ENCODE measurements around the gene BAAT. TPM values are rescaled to one million over a fixed set of nuclear protein-coding genes. Genes with fewer than 3 reads are reported as not detected.

Gene BAAT
- total RNA-seq, 1 donor from 2014 or later = 1.0 TPM

DNA sequence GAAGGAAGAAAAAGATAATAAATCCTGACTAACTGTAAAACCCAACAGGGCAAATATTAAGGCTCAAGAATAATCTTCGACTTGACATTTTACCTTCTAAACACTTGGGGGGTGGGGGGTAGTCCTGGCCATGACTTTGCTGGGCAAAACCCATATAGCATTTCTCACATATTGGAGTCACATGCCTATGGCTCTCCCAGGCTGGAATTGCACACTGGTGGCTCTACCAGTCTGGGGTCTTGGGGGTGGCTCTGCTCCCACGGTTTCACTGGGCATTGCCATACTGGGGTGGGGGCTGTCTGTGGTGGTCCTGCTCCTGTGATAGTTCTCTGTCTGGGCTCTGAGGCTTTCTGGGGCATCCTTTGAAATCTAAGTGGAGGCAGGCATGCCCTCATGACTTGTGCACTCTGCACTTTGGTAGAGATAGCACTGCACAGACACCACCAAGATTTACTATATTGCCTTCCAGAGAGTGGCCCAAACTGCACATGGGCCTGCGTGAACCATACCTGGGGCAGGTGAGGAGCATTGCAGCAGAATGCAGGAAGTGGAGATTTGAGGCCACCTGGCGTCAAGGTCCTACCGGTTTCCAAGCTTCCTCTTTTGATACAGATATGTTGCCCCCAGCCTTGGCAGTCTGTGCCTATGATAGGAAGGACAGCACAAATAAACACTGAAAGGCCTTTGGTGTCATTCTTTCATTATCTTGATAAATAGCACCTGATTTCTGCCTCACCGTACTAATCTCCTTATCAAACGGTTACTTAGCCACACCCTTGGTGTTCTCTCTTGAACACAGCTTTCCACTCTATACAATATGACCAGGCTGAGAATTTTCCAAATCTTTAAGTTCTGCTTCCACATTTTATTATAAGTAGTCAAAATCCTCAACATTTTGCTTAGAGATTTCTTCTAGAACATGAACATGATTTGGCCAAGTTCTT is 29.8 kb downstream of the BAAT start:
- no peaks in the 10 kb centered on the region for H3K36me3 ChIP-seq
- H3K27me3 ChIP-seq = no peaks in the 10 kb centered on the region
- no peak for DNase-seq
- intact Hi-C loops (cut with DNase I) = no loop called here
- no peaks in the 10 kb centered on the region for H3K4me1 ChIP-seq
- H3K9me3 ChIP-seq = no peaks in the 10 kb centered on the region
- no peak overlapping the region for H3K4me3 ChIP-seq
- TF ChIP-seq, protein P1, sequence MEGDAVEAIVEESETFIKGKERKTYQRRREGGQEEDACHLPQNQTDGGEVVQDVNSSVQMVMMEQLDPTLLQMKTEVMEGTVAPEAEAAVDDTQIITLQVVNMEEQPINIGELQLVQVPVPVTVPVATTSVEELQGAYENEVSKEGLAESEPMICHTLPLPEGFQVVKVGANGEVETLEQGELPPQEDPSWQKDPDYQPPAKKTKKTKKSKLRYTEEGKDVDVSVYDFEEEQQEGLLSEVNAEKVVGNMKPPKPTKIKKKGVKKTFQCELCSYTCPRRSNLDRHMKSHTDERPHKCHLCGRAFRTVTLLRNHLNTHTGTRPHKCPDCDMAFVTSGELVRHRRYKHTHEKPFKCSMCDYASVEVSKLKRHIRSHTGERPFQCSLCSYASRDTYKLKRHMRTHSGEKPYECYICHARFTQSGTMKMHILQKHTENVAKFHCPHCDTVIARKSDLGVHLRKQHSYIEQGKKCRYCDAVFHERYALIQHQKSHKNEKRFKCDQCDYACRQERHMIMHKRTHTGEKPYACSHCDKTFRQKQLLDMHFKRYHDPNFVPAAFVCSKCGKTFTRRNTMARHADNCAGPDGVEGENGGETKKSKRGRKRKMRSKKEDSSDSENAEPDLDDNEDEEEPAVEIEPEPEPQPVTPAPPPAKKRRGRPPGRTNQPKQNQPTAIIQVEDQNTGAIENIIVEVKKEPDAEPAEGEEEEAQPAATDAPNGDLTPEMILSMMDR (IDR thresholded peaks at IDR 0.05) = no peak
- H3K27ac ChIP-seq = no peak overlapping the region
- ATAC-seq = no peak

DNA sequence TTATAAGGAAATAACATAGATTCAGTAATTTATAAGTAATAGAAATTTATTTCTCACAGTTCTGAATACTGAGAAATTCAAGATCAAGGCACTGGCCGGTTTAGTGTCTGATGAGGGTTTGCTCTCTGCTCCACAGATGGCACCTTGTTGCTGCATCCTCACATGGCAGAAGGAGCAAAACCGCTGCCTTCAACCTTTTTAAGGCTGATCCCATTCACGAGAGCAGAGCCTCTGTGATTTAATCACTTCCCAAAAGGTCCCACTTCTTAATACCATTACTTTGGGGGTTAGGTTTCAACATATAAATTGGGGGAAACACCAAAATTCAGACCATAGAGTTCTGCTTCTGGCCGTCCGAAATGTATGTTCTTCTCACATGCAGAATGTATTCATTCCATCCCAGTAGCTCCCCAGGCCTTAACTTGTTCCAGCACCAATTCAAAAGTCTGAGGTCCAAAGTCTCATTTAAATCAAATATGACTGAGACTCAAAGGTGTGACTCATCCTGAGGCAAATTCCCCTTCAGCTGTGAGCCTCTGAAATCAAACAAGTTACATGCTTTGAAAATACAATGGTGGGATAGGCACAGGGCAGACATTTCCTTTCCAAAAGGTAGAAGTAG is 30.6 kb downstream of the BAAT start:
- Histone ChIP-seq H3K4me3 (no peak overlapping the region), H3K4me1 (no peaks in the 10 kb centered on the region), H3K27ac (no peak overlapping the region), H3K9me3 (no peaks in the 10 kb centered on the region), H3K36me3 (no peaks in the 10 kb centered on the region), H3K27me3 (no peaks in the 10 kb centered on the region)
- ATAC-seq (no peak), DNase-seq (no peak)
- intact Hi-C loops (cut with DNase I) = no loop called here
- TF ChIP-seq, protein P1 (IDR thresholded peaks at IDR 0.05) = no peak

DNA sequence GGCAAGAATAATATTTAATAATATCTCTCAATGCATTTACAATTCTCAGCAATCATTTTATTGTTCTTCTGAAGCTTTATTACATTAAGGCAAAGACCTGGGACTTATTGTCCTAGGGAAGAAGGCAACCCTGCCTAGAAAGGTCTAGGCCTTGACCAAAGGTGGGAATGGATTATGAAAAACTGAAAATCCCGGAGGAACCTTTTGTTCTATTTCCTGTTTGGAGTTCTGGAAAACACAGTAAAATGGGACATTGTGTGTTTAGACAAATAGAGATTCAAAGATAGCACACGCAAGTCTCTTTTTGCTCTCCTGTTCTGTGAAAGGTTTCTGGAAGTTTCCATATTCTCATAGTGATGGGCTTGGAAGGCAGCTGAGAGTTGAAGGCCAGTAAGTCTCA is 31.1 kb downstream of the BAAT start:
- no peak overlapping the region for H3K27ac ChIP-seq
- intact Hi-C loops (cut with DNase I) = no loop called here
- H3K4me3 ChIP-seq = no peak overlapping the region
- TF ChIP-seq, protein P1 (IDR thresholded peaks at IDR 0.05) = no peak
- H3K9me3 ChIP-seq = no peaks in the 10 kb centered on the region
- no peaks in the 10 kb centered on the region for H3K27me3 ChIP-seq
- DNase-seq = no peak
- no peaks in the 10 kb centered on the region for H3K4me1 ChIP-seq
- H3K36me3 ChIP-seq = no peaks in the 10 kb centered on the region
- no peak for ATAC-seq

DNA sequence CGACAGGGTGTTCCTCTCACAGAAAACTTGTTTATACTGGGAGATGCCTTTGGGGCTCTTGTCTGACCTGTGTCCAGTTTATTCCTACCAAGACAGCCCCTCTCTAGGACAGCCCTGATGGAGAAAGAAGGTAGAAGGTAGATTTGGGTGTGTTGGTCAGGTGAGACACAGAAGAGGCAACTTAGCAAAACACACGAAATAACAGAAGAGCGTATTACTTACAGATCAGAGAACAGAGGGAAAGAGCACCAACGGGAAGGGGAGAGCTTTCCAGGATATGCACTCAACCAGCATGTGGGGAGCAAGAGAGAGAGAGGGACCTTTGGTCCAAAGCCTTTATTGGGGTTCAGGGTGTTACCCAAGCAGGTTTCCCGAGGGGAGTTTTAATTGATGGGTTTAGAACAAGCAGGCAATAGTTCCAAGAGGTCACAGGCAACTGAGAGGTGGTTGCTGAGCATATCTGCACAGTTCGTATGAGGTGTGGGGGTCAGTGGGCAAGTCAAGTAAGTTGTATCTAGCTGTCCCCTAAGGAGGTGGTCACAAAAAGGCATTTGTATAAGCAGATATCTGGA is 31.8 kb downstream of the BAAT start:
- ATAC-seq (no peak), DNase-seq (no peak)
- H3K36me3 ChIP-seq = no peaks in the 10 kb centered on the region
- TF ChIP-seq, protein P1 (IDR thresholded peaks at IDR 0.05) = no peak
- no peak overlapping the region for H3K27ac ChIP-seq
- no peak overlapping the region for H3K4me3 ChIP-seq
- H3K27me3 ChIP-seq = no peaks in the 10 kb centered on the region
- intact Hi-C loops (cut with DNase I) = no loop called here
- H3K9me3 ChIP-seq = no peaks in the 10 kb centered on the region
- no peaks in the 10 kb centered on the region for H3K4me1 ChIP-seq

DNA sequence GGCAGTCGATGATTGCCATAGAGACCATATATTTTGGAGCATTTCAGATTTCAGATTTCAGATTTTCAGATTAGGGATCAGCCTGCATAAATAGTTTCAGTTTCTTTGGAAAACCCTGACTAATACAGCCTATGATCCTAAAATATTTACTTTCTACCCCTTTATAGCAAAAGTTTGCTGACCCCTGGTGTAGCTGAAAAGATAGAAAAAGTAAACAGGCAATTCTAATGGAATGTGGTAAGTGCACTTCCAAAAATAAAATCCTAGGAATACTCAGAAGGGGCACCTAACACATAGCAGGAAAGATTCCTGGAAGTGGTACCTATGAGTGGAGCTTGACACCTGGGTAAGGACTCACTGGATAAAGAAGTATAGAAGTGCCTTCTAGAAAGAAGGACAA is 34.5 kb downstream of the BAAT start:
- no peak overlapping the region for H3K4me3 ChIP-seq
- no peak for DNase-seq
- intact Hi-C loops (cut with DNase I) = no loop called here
- no peak overlapping the region for H3K27ac ChIP-seq
- TF ChIP-seq, protein P1 (IDR thresholded peaks at IDR 0.05) = no peak
- no peaks in the 10 kb centered on the region for H3K9me3 ChIP-seq
- no peaks in the 10 kb centered on the region for H3K27me3 ChIP-seq
- no peaks in the 10 kb centered on the region for H3K4me1 ChIP-seq
- H3K36me3 ChIP-seq = no peaks in the 10 kb centered on the region
- ATAC-seq = no peak

Measured in upper lobe of right lung (tissue), 1 donor.